Measurements from ENCODE around the gene ADGRG2.

ADGRG2 gene

DNA sequence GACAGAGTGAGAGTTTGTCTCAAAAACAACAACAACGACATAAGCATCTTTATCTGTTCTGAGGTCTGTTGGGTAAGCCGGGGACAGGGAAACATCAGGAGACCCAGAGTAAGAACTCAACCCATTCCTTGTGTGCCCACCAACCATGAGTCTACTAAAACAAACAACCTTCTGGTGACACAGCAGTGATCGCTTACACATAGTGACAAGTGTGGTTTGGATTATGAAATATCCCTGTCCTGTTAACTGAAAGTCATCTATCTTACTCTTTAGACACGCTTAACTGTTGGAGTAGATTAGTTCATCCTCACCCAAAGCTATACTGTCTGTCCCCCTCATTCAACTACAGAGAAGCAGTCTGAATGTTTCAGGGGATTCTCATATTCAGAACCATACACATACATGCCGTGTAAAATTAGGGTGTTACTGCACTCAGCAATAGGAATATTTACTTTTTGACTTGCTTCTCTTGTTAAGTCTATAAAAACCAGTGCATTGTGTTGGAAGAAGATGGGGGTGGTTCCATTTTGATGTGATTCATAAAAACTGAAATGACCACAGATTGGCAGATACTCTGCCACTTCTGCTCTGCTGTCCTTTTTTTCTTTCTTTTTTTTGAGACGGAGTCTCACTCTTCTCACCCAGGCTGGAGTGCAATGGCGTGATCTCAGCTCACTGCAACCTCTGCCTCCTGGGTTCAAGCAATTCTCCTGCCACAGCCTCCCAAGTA lies 165.8 kb downstream of the ADGRG2 start:
- DNase-seq (ENCODE audit: low read depth in 2 of 2): no peak

GRCh38 chrX:18955676-18956075 lies 166.6 kb downstream of the ADGRG2 start:
- DNase-seq (ENCODE audit: low read depth in 2 of 2): no peak

GRCh38 chrX:18951032-18951431 lies 171.2 kb downstream of the ADGRG2 start:
- DNase-seq (ENCODE audit: low read depth in 2 of 2): no peak

DNA sequence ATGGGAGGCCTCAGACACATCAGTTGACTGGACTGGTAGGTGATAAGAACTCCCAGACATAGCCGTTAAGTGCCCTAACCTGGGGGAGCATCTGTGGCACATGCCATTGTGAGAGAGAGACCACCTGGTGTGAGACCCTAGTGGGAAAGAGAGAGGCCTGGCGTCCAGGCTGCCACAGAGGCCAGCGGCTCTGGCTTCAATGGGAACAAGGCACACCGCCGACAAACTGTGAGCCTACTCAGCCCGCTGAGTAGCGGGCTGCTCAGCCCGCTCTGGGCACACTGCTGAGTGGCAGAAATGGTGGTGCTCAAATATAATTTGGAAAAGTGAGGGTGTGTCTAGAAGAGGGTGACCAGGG lies 172.3 kb downstream of the ADGRG2 start:
- DNase-seq (ENCODE audit: low read depth in 2 of 2): no peak

GRCh38 chrX:18949291-18949943 lies 172.9 kb downstream of the ADGRG2 start:
- DNase-seq (ENCODE audit: low read depth in 2 of 2): no peak

GRCh38 chrX:18946611-18947010 lies 175.7 kb downstream of the ADGRG2 start:
- no peak for DNase-seq (ENCODE audit: low read depth in 2 of 2)

DNA sequence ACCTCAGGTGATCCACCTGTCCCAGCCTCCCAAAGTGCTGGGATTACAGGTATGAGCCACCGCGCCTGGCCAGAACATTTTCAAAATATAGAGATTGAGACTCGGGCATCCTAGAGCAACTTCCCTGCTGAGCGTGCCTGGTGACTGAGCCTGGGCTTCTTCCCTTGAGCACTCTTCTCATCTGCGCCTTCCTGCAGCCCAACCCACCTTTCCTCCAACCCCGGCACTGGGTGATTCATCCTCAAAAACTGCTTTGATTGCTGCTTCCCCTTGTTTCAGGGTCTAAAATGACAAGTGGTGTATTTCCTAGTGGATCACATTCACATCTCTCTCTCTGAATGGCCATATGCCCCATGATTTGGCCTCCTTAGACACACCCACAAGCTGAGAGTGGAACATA lies 176.1 kb downstream of the ADGRG2 start:
- no peak for DNase-seq (ENCODE audit: low read depth in 2 of 2)

DNA sequence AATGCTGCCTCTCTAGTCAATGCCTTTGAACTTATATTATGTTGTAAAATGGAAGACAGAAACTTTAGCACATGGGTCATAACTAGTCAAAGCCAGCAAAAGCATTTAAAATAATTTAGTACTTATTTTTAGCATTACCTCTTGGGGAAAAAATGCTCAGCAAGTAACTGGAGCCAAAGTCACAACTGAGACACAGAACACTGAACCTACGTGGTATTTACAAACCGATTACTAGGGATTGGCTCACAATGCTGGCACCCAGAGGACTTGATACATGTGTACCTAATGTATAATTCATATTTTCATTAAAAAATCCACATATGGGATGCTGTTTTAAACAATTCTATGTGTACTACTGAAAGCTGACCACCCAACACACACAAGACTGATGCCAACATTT lies 176.8 kb downstream of the ADGRG2 start:
- DNase-seq (ENCODE audit: low read depth in 2 of 2): no peak

DNA sequence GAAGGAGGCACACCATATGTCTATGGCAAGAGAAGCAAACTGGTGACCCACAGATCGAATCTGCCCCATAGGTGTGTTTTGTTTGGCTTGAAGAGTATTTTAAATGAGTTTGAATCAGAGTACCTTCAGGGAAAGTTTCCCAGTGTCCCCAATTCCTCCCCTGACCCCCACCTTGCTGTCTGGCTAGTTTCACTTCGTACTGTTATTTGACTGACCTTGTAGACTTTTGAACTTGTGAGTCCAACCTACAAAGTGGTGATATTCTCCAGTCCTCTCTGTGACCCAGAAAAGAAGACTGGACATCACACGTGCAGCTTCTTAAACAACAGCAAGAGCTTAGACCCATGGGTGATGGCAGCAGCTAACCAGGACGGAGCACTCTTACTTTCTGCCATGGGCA lies 177.8 kb downstream of the ADGRG2 start:
- no peak for DNase-seq (ENCODE audit: low read depth in 2 of 2)

DNA sequence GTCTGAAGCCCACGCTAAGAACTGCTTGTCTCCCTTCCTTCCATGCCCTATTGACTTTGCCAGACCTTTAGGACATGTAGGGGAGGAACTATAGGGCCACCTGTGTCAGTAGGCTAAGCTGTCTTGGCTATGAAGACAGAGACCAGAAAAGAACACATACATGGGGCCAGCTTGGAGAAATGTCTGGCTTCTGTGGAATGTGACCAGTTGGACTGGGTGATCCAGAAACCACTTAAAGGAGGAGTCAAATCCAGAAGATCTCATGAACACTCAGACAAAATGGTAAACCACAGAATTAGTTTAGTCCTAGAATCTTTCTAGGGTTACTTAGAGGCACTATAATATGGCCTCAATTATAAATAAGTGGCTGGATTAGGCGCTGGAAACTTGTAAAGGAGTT lies 180.4 kb downstream of the ADGRG2 start:
- DNase-seq (ENCODE audit: low read depth in 2 of 2): no peak
